ENCODE measurements around the gene NPAS4. TPM values are rescaled to one million over a fixed set of nuclear protein-coding genes. Genes with fewer than 3 reads are reported as not detected.
"Not testable (repeated sequence)": the region's sequence is repeated elsewhere in the genome, so short reads cannot be mapped to it uniquely, and the experiment has no call there.

NPAS4 gene
- not detected for total RNA-seq

GRCh38 chr11:66420671-66421476 lies at the start of gene NPAS4:
TSS of gene NPAS4 (plus strand) at chr11:66421035. CDS start at chr11:66421180, 145 bp downstream.
- DNase-seq (ENCODE audit: low read depth in 2 of 3, low spot score in 2 of 3): no peak

- peak; percentile 49 to 86 (median 75) for DNase-seq (ENCODE audit: low read depth in 2 of 3, low spot score in 2 of 3)
These were observed 49.0 kb upstream of the NPAS4 start, which contains the start of gene SLC29A2 for GRCh38 chr11:66371627-66372415. TSS of gene SLC29A2 (minus strand) at chr11:66371760. CDS start at chr11:66371591, 169 bp downstream.

- DNase-seq (ENCODE audit: low read depth in 2 of 3, low spot score in 2 of 3): no peak
These were observed 47.6 kb upstream of the NPAS4 start for GRCh38 chr11:66373265-66373664.

- not testable (repeated sequence) for DNase-seq (ENCODE audit: low read depth in 2 of 3, low spot score in 2 of 3)
These were observed 47.0 kb upstream of the NPAS4 start for GRCh38 chr11:66373690-66374287.

GRCh38 chr11:66380264-66380663 lies 40.6 kb upstream of the NPAS4 start:
- DNase-seq (ENCODE audit: low read depth in 2 of 3, low spot score in 2 of 3): peak in 1 of 3 donors; percentile 14

GRCh38 chr11:66384316-66384715 lies 36.5 kb upstream of the NPAS4 start:
- DNase-seq (ENCODE audit: low read depth in 2 of 3, low spot score in 2 of 3): not testable (repeated sequence)

- peak; percentile 64 to 88 (median 70) for DNase-seq (ENCODE audit: low read depth in 2 of 3, low spot score in 2 of 3)
These were observed 34.4 kb upstream of the NPAS4 start for GRCh38 chr11:66386171-66387069.

- DNase-seq (ENCODE audit: low read depth in 2 of 3, low spot score in 2 of 3): peak; percentile 40 to 89 (median 74)
These were observed 32.0 kb upstream of the NPAS4 start for GRCh38 chr11:66388780-66389386.

- no peak for DNase-seq (ENCODE audit: low read depth in 2 of 3, low spot score in 2 of 3)
These were observed 29.5 kb upstream of the NPAS4 start for GRCh38 chr11:66391322-66391721.

- DNase-seq (ENCODE audit: low read depth in 2 of 3, low spot score in 2 of 3): no peak
These were observed 26.9 kb upstream of the NPAS4 start for GRCh38 chr11:66393954-66394353.

GRCh38 chr11:66407651-66408050 lies 13.2 kb upstream of the NPAS4 start:
- no peak for DNase-seq (ENCODE audit: low read depth in 2 of 3, low spot score in 2 of 3)

GRCh38 chr11:66408488-66409214 lies 12.2 kb upstream of the NPAS4 start:
- peak; percentile 83 to 91 (median 88) for DNase-seq (ENCODE audit: low read depth in 2 of 3, low spot score in 2 of 3)

GRCh38 chr11:66409226-66409625 lies 11.6 kb upstream of the NPAS4 start:
- DNase-seq (ENCODE audit: low read depth in 2 of 3, low spot score in 2 of 3): no peak

- no peak for DNase-seq (ENCODE audit: low read depth in 2 of 3, low spot score in 2 of 3)
These were observed 10.6 kb upstream of the NPAS4 start for GRCh38 chr11:66410191-66410590.

- no peak for DNase-seq (ENCODE audit: low read depth in 2 of 3, low spot score in 2 of 3)
These were observed 9.5 kb upstream of the NPAS4 start for GRCh38 chr11:66411323-66411722.

GRCh38 chr11:66412110-66412509 lies 8.7 kb upstream of the NPAS4 start:
- no peak for DNase-seq (ENCODE audit: low read depth in 2 of 3, low spot score in 2 of 3)

- DNase-seq (ENCODE audit: low read depth in 2 of 3, low spot score in 2 of 3): no peak
These were observed 7.7 kb upstream of the NPAS4 start for GRCh38 chr11:66413167-66413566.

GRCh38 chr11:66414120-66414934 lies 6.5 kb upstream of the NPAS4 start:
- DNase-seq (ENCODE audit: low read depth in 2 of 3, low spot score in 2 of 3): no peak

All from hematopoietic multipotent progenitor cell (in vitro differentiated cells).